NCI-H2171 treated with DMSO at 0.1 percent for 48 hours (cell line): ENCODE results near the gene GPR89B.
"Not testable (repeated sequence)": the region's sequence is repeated elsewhere in the genome, so short reads cannot be mapped to it uniquely, and the experiment has no call there.

Experiments used
- DNase-seq: peaks from one replicate; lab custom pipeline; 2025; lab: John Stamatoyannopoulos, UW

Gene GPR89B

DNA sequence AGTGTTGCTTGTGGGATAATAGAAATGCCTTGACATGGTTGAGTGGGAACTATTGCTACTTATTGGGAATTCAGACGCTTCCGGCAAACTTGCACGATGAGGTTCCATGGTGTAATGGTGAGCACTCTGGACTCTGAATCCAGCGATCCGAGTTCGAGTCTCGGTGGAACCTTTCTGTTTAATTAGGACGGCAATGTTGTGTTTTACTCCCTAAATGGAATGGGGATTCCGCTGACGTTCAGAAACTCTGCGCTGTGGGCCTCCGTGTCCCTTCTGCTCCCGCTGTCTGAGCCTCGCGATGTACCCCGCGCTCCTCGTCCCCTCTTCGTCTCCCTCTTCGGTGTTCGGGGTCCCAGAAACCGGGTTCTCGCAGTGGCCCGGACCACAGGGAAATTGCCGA, 104.5 kb downstream of the GPR89B start:
- not testable (repeated sequence) for DNase-seq

DNA sequence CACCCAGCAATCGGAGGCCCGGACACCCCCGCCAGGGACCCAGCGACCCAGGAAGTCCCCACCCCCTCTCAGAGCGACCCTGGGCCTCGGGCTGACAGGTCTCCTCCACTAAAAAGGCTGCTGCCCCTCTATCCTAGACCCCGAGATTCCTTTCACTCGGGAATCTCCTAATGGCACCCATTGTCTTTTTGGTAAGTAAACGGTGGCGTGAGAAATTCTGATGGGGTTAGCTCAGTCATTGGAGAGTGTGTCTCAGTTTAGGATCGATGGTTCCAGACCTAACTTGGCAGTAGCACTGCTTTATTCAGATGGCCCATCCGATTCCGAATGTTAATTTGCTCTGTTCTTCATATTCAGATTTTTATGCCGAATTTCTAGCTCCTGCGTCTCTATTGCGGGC, 104.9 kb downstream of the GPR89B start:
- DNase-seq, result not testable (repeated sequence)

DNA sequence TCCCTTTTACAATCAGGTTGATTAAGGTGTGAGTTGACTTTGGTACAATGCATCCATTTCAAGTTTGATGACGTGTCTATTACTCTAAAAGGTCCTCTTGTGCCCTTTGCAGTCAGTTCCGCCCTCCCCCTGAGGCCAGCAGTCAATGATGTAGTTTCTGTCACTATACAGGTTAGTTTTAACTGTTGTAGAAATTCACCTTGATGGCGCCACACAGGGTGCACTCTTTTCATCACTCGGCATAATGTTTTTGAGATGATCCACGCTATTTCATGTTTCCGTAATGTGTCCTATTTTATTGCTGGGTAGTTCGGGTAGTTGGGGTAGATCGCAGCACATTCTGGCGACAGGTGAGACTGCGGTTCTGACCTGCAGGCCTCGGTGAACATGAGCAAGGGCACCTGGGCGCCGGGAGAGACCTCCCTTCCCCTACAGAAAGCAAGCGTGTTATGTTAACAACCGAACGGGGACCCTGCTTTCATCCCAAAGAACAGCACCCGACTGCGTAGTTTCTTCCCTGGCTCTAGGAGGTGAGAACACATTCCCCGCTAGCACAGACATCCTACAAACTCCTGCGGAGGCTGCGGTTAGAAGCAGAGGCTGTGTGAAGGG, 109.7 kb downstream of the GPR89B start:
- not testable (repeated sequence) for DNase-seq

DNA sequence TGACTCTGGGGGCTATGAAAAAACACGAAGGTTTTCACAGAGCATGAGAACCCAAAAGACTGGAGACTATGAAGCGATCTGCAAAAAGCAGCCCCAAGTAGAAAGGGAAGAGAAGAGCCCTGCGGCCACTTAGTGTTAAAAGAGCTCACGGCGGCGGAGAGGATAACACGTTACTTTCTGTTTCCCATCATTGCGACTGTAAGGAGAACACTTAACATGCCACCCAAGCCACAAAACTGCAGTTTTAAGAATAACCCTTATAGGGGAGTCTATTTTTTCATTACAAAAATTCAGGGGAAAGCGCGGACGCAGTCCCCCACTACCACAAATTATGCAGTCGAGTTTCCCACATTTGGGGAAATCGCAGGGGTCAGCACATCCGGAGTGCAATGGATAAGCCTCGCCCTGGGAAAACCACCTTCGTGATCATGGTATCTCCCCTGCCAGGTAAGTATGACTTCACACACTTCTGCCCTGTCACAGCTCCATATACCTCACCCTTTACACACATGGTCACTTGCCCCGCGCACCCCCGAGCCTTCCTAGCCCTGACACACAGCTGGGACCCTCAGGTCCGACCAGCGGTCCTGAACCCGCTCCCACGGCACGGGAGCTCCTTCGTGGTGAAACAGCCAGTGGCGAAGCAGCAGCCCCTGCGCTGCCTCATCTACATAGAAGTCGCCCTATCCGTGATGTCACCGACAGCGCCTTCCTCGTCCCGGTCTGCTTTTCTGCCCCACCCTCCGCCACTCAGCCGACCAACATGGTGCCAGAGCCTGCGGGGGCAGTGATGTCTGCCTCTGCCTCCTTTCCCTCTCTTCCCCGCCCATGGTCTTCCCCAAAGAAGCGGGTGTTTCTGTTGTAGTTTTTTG, 110.5 kb downstream of the GPR89B start:
- DNase-seq, result peak; percentile 91
